ENCODE data around the gene ZNF71.

The ZNF71 gene

DNA sequence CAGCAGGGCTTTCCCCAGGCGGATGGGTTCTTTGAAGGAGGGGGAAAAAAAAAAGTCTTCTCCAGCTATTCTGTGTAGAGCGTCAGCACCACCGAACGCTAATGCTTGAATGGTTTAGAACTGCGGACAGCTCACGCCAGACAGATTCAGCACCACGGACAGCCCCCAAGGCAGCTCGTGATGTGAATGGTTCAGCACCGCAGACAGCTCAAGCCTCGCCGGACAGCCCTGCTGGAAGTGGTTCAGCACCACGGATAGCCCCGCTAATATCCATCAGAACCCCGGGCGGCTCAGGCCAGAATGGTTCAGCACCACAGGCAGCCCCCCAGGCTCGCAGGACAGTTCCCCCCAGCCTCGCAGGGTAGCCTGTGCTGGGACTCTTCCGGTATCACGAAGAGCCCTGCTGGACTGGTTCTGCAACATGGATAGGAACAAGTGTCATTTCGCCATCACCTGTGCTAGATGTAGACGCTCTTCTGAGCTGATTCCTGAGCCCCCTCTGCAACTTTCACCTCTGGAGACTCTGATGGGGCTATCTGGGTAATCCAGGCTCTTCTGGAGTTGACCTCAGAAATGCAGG lies 43.0 kb downstream of the ZNF71 start:
- no peak overlapping the region for H3K4me3 ChIP-seq (ENCODE audit: control insufficient read depth, low read depth, low read length)
- TF ChIP-seq, protein P1, sequence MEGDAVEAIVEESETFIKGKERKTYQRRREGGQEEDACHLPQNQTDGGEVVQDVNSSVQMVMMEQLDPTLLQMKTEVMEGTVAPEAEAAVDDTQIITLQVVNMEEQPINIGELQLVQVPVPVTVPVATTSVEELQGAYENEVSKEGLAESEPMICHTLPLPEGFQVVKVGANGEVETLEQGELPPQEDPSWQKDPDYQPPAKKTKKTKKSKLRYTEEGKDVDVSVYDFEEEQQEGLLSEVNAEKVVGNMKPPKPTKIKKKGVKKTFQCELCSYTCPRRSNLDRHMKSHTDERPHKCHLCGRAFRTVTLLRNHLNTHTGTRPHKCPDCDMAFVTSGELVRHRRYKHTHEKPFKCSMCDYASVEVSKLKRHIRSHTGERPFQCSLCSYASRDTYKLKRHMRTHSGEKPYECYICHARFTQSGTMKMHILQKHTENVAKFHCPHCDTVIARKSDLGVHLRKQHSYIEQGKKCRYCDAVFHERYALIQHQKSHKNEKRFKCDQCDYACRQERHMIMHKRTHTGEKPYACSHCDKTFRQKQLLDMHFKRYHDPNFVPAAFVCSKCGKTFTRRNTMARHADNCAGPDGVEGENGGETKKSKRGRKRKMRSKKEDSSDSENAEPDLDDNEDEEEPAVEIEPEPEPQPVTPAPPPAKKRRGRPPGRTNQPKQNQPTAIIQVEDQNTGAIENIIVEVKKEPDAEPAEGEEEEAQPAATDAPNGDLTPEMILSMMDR (conservative IDR thresholded peaks at IDR 0.05; ENCODE audit: control insufficient read depth, insufficient read depth, low read depth, low read length) = no peak
- DNase-seq (ENCODE audit: low read depth) = peak; percentile 74

GRCh38 chr19:56639217-56639616 lies 44.1 kb downstream of the ZNF71 start:
- no peak overlapping the region for H3K4me3 ChIP-seq (ENCODE audit: control insufficient read depth, low read depth, low read length)
- DNase-seq (ENCODE audit: low read depth) = peak; percentile 19
- TF ChIP-seq, protein P1 (conservative IDR thresholded peaks at IDR 0.05; ENCODE audit: control insufficient read depth, insufficient read depth, low read depth, low read length) = no peak

DNA sequence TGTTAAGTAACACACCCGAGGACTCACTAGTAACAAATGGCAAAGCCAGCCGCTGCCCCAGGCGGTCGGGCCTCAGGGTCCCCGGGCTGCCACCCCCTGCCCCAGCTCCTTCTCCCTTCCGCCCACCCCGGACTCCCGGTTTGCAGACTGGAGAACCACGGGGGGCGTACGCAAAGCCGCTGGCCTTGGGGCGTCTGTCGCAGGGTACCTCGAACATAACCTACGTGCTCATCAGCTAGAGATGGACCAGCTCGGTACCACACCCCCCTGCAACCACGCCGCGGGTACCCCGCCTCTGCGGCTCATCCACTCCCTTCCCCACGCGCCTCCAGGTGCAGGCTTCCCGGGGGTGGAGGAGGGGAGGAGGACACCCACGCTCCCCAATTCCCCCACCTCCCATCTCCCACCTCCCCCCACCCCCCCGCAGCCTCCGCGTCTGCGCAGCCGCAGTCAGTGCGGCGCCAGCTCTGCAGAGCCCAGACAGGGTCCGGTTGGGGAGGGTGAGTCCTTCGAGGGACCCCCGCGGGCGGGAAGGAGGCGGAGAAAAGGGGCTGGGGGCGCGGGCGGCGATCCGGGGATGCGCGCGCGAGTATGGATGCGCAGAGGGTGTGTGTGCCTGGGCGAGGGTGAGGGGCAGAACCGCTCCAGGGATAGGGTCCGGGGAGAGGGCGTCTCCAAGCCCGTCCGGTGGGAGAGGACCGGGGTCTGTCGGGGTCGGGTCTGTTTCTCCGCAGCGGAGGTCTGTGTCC lies 47.8 kb downstream of the ZNF71 start, which contains the start of gene SMIM17:
TSS of gene SMIM17 (plus strand) at position 449 of the 749 bp plus-strand sequence. CDS start 2,509 bp downstream, outside the sequence.
- TF ChIP-seq, protein P1 (conservative IDR thresholded peaks at IDR 0.05; ENCODE audit: control insufficient read depth, insufficient read depth, low read depth, low read length) = no peak
- no peak for DNase-seq (ENCODE audit: low read depth)
- no peak within 1 kb of the TSS for H3K4me3 ChIP-seq (ENCODE audit: control insufficient read depth, low read depth, low read length)

DNA sequence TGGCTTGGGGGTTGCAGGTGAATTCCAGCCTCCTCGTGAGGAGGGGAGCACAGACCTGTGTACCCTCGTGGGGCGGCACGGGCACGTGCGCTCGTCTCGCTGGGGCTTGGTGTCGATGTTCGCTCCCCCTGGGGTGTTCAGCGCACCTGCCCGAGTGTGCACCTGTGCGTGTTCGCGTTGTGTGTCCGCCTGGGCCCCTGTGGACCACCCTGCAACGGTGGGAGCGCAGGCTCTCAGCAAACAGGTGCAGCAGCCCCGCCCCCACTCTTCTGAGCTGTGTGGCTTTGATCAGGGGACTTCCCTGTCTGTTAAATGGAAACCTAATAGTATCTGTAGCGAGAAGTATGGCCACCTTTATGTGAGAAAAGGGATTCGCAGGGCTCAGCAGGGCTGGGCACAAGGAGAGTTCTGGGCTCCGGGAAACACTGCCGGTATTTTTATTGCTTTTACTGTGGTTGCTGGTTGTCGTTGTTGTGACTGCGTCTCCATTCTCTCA lies 48.4 kb downstream of the ZNF71 start:
- TF ChIP-seq, protein P1 (conservative IDR thresholded peaks at IDR 0.05; ENCODE audit: control insufficient read depth, insufficient read depth, low read depth, low read length) = no peak
- H3K4me3 ChIP-seq (ENCODE audit: control insufficient read depth, low read depth, low read length) = no peak overlapping the region
- no peak for DNase-seq (ENCODE audit: low read depth)

DNA sequence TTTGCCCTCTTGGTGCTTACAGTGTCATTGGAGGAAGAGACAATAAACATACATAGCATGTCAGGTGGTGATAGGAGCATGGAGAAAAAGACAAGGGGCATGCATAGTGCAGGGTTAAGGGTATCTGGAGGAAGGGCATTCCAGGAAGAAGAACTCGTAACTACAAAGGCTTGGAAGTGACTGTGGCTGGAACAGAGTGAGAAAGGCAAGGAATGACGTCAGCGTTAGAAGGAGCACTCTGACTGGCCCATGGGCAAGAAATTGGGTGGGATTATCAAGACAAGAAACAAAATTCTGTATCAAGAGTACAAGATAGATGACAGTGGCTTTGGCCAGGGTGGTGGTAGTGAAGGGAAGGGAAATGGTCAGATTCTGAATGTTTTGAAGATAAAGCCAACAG lies 59.0 kb downstream of the ZNF71 start:
- no peak for DNase-seq (ENCODE audit: low read depth)
- TF ChIP-seq, protein P1 (conservative IDR thresholded peaks at IDR 0.05; ENCODE audit: control insufficient read depth, insufficient read depth, low read depth, low read length) = no peak
- H3K4me3 ChIP-seq (ENCODE audit: control insufficient read depth, low read depth, low read length) = no peak overlapping the region

DNA sequence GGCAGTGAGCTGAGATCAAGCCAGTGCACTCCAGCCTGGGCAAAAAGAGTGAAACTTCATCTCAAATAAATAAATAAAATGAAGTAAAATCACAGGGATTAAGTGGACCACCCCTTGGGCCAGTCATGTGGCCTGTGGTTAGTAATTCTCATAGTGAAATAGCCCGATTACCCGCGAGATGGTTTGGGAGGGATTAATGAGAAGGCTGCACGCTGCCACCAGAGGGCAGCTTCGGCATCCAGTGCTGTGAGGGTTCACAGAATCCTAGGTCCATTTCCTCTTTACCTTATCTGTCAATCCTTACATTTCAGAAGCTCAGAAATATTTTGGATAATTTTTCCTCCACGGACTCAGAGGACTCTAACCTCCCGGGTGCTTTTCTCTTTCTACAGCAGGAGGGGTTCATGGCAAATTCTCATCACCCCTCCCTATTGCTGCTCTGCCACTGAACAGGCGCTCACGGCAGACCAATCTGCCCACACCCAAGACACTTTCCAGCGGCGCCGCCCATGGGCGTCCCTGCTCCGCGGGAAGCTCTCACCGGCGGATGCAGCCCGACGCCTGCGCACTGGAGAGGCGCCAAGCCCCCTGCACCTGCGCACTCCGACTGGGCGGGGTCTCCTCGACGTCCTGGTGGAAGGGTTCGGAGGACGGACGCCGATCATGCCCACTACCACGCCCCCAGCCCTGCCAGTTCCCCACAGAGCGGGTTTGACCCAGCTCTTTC lies 65.4 kb downstream of the ZNF71 start:
- no peak overlapping the region for H3K4me3 ChIP-seq (ENCODE audit: control insufficient read depth, low read depth, low read length)
- TF ChIP-seq, protein P1 (conservative IDR thresholded peaks at IDR 0.05; ENCODE audit: control insufficient read depth, insufficient read depth, low read depth, low read length) = no peak
- no peak for DNase-seq (ENCODE audit: low read depth)

All from fibroblast of mammary gland (primary cell).